OCI-LY3 (cell line): ENCODE data around the gene MYLK4.

ENCODE experiments used
- H2AFZ ChIP-seq: fragments of 200-600, 300-600 bp; shearing (Covaris generic); 2 replicates; pipeline ENCODE4 v1.6.0; 2014; ENCODE audit warnings: antibody characterized with exemption, low read depth, low read length
- H3K27ac ChIP-seq: fragments of 200-600, 300-600 bp; sonication (generic); 2 replicates; pipeline ENCODE4 v1.5.1; 2014; ENCODE audit warnings: mild to moderate bottlenecking, low read length, moderate library complexity, mixed read lengths
- H3K27me3 ChIP-seq: fragments of 200-600, 300-600 bp; sonication (generic); 2 replicates; pipeline ENCODE4 v1.6.1; 2014; ENCODE audit warnings: low read depth, low read length, mixed read lengths
- H3K36me3 ChIP-seq: fragments of 200-600, 300-600 bp; sonication (generic); replicated peaks from 2 replicates; pipeline ENCODE3; 2014; ENCODE audit warnings: low read depth, low read length, mixed read lengths
- H3K4me1 ChIP-seq: fragments of 300-600, 200-600 bp; sonication (generic); 2 replicates; pipeline ENCODE4 v1.6.1; 2014; ENCODE audit warnings: low read length, mixed read lengths
- H3K4me2 ChIP-seq: fragments of 200-600, 300-600 bp; sonication (generic); 2 replicates; pipeline ENCODE4 v1.6.1; 2014; ENCODE audit warnings: low read length, mixed read lengths
- H3K4me3 ChIP-seq: fragments of 300-600, 200-600 bp; sonication (generic); 2 replicates; pipeline ENCODE4 v1.5.1; 2014; ENCODE audit warnings: antibody characterized with exemption, mild to moderate bottlenecking, low read length, moderate library complexity
- H3K79me2 ChIP-seq: fragments of 300-600, 200-600 bp; shearing (Covaris generic); 2 replicates; pipeline ENCODE4 v1.6.1; 2014; ENCODE audit warnings: mild to moderate bottlenecking, low read length, mixed read lengths
- H3K9ac ChIP-seq: fragments of 300-600, 200-600 bp; shearing (Covaris generic); 2 replicates; pipeline ENCODE4 v1.6.0; 2014; ENCODE audit warnings: mild to moderate bottlenecking, low read length, moderate library complexity
- H3K9me3 ChIP-seq: fragments of 200-600, 300-600 bp; shearing (Covaris generic); 2 replicates; pipeline ENCODE4 v1.6.1; 2014; ENCODE audit warnings: low read length, mixed read lengths; ENCODE audit not compliant: insufficient read depth
- H4K20me1 ChIP-seq: fragments of 200-600, 300-600 bp; sonication (generic); 2 replicates; pipeline ENCODE4 v1.6.1; 2016; ENCODE audit warnings: low read length, mixed read lengths; ENCODE audit not compliant: insufficient read depth
- CTCF ChIP-seq: fragments of 200-600, 300-600 bp; sonication (generic); IDR thresholded peaks from 2 replicates; pipeline ENCODE4 v1.5.1; 2014; ENCODE audit warnings: antibody characterized with exemption, low read length, low read depth
- EZH2phosphoT487 ChIP-seq: fragments of 200-600 bp; shearing (Covaris generic); IDR thresholded peaks from 2 replicates; pipeline ENCODE4 v1.6.1; 2018; ENCODE audit warnings: antibody characterized with exemption, mixed run types, low read depth

The MYLK4 gene

GRCh38 chr6:2744209-2744771, 6.4 kb downstream of the MYLK4 start:
- no peak overlapping the region for H3K27ac ChIP-seq
- no peak overlapping the region for H2AFZ ChIP-seq
- H3K27me3 ChIP-seq = 0 out of 2 replicates have a peak, but pooled peaks cover 3% of the 10 kb centered on the region
- H3K4me2 ChIP-seq = no peak overlapping the region
- no peak overlapping the region for H3K4me3 ChIP-seq
- H3K79me2 ChIP-seq = no peaks in the 10 kb centered on the region
- TF ChIP-seq EZH2phosphoT487 (no peak), CTCF (no peak)
- no peaks in the 10 kb centered on the region for H3K4me1 ChIP-seq
- no peaks in the 10 kb centered on the region for H3K36me3 ChIP-seq
- H4K20me1 ChIP-seq = no peaks in the 10 kb centered on the region
- no peaks in the 10 kb centered on the region for H3K9me3 ChIP-seq
- H3K9ac ChIP-seq = no peak overlapping the region

GRCh38 chr6:2743280-2744208, 7.2 kb downstream of the MYLK4 start:
- no peaks in the 10 kb centered on the region for H3K36me3 ChIP-seq
- no peak overlapping the region for H3K9ac ChIP-seq
- H3K79me2 ChIP-seq = no peaks in the 10 kb centered on the region
- no peak for TF ChIP-seq CTCF
- TF ChIP-seq EZH2phosphoT487 = no peak
- H3K27me3 ChIP-seq = no peaks in the 10 kb centered on the region
- H3K27ac ChIP-seq = no peak overlapping the region
- no peaks in the 10 kb centered on the region for H3K4me1 ChIP-seq
- no peak overlapping the region for H3K4me3 ChIP-seq
- no peaks in the 10 kb centered on the region for H3K9me3 ChIP-seq
- H3K4me2 ChIP-seq = no peak overlapping the region
- no peak overlapping the region for H2AFZ ChIP-seq
- no peaks in the 10 kb centered on the region for H4K20me1 ChIP-seq

GRCh38 chr6:2741756-2742155, 9.0 kb downstream of the MYLK4 start:
- H2AFZ ChIP-seq = no peak overlapping the region
- H3K4me3 ChIP-seq = no peak overlapping the region
- H3K36me3 ChIP-seq = no peaks in the 10 kb centered on the region
- peaks cover 4% of the 10 kb centered on the region; the same call in 1 of the 2 replicates for H3K4me1 ChIP-seq
- H3K9ac ChIP-seq = no peak overlapping the region
- H3K27me3 ChIP-seq = no peaks in the 10 kb centered on the region
- no peak for TF ChIP-seq CTCF
- TF ChIP-seq EZH2phosphoT487 = no peak
- no peaks in the 10 kb centered on the region for H3K79me2 ChIP-seq
- no peak overlapping the region for H3K27ac ChIP-seq
- H3K4me2 ChIP-seq = no peak overlapping the region
- H4K20me1 ChIP-seq = no peaks in the 10 kb centered on the region
- H3K9me3 ChIP-seq = no peaks in the 10 kb centered on the region

GRCh38 chr6:2740581-2740980, 10.1 kb downstream of the MYLK4 start:
- no peak overlapping the region for H3K27ac ChIP-seq
- no peak overlapping the region for H3K4me2 ChIP-seq
- TF ChIP-seq CTCF (no peak), EZH2phosphoT487 (no peak)
- no peak overlapping the region for H3K9ac ChIP-seq
- H3K4me3 ChIP-seq = no peak overlapping the region
- no peak overlapping the region for H2AFZ ChIP-seq
- no peaks in the 10 kb centered on the region for H3K36me3 ChIP-seq
- no peaks in the 10 kb centered on the region for H4K20me1 ChIP-seq
- H3K27me3 ChIP-seq = no peaks in the 10 kb centered on the region
- H3K79me2 ChIP-seq = no peaks in the 10 kb centered on the region
- H3K4me1 ChIP-seq = peaks cover 4% of the 10 kb centered on the region; the same call in 1 of the 2 replicates
- no peaks in the 10 kb centered on the region for H3K9me3 ChIP-seq
